Measurements from ENCODE around the gene CSRNP2. TPM values are rescaled to one million over a fixed set of nuclear protein-coding genes. Genes with fewer than 3 reads are reported as not detected.

CSRNP2 gene
- total and polyA plus RNA-seq, 12 donors = 7.7 to 25.3 (median 15.8) TPM

DNA sequence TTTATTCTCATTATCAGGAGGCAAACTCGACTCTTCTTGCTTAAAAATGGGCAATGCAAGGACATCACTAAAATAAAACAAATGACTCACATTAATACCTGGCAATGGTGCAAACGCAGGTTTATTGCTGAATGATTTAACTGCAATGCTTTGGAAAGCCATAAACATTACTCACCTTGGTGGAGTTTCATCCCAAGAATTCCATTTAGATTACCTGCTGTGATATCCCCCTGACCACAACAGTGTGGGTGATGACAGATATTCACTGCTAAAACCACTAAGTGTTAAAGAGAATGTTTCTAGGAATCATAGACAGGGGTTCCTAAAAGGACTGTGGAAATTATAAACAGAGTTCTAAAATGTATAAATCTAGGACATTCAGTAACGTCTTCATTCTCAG, 35.3 kb upstream of the CSRNP2 start:
- WGBS, 2 donors = 91 to 92% methylated on average over 3 of the region's 3 CpGs
- intact Hi-C loops (cut with DNase I) = no loop called here

GRCh38 chr12:51115533-51115932, 32.1 kb upstream of the CSRNP2 start:
- no peaks in the 10 kb centered on the region for H3K9me3 ChIP-seq
- H3K27ac ChIP-seq = no peak overlapping the region
- H3K4me1 ChIP-seq = no peaks in the 10 kb centered on the region
- no peak for ATAC-seq
- no peak for DNase-seq
- intact Hi-C loops (cut with DNase I) = no loop called here
- H3K27me3 ChIP-seq = no peaks in the 10 kb centered on the region
- H3K4me3 ChIP-seq = no peak overlapping the region
- TF ChIP-seq, protein P1, sequence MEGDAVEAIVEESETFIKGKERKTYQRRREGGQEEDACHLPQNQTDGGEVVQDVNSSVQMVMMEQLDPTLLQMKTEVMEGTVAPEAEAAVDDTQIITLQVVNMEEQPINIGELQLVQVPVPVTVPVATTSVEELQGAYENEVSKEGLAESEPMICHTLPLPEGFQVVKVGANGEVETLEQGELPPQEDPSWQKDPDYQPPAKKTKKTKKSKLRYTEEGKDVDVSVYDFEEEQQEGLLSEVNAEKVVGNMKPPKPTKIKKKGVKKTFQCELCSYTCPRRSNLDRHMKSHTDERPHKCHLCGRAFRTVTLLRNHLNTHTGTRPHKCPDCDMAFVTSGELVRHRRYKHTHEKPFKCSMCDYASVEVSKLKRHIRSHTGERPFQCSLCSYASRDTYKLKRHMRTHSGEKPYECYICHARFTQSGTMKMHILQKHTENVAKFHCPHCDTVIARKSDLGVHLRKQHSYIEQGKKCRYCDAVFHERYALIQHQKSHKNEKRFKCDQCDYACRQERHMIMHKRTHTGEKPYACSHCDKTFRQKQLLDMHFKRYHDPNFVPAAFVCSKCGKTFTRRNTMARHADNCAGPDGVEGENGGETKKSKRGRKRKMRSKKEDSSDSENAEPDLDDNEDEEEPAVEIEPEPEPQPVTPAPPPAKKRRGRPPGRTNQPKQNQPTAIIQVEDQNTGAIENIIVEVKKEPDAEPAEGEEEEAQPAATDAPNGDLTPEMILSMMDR (IDR thresholded peaks at IDR 0.05) = no peak
- peaks cover 0 to 87% (median 29%) of the 10 kb centered on the region in 9 donors for H3K36me3 ChIP-seq

More for the DNA sequence above, 35.3 kb upstream of the CSRNP2 start:
- DNase-seq = no peak
- no peak overlapping the region for H3K27ac ChIP-seq
- TF ChIP-seq, protein P1 (IDR thresholded peaks at IDR 0.05) = no peak
- H3K27me3 ChIP-seq = no peaks in the 10 kb centered on the region
- ATAC-seq = no peak
- peaks cover 0 to 11% (median 4%) of the 10 kb centered on the region in 9 donors for H3K4me1 ChIP-seq
- no peak overlapping the region for H3K4me3 ChIP-seq
- H3K36me3 ChIP-seq = peaks cover 0 to 55% (median 23%) of the 10 kb centered on the region in 9 donors
- no peaks in the 10 kb centered on the region for H3K9me3 ChIP-seq

DNA sequence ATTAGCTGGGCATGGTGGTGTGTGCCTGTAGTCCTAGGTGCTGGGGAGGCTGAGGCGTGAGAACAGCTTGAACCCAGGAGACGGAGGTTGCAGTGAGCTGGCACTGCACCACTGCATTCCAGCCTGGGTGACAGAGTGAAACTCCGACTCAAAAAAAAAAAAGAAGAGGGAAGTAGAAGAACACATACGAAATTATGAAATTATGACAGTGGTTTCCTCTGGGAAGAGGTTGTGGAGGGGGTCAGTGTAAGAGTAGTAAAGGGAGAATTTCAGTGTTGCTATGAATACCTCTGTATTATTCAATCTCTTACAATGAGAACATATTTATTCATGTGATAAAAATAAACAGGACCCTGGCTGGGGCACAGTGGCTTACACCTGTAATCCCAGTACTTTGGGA, 24.7 kb upstream of the CSRNP2 start:
- TF ChIP-seq, protein P1 (IDR thresholded peaks at IDR 0.05) = no peak

GRCh38 chr12:51103977-51104376, 20.6 kb upstream of the CSRNP2 start:
- H3K27ac ChIP-seq = no peak overlapping the region
- H3K27me3 ChIP-seq = no peaks in the 10 kb centered on the region
- peaks cover 0 to 100% (median 63%) of the 10 kb centered on the region in 9 donors for H3K36me3 ChIP-seq
- peaks cover 0 to 2% (median 0%) of the 10 kb centered on the region in 9 donors for H3K4me1 ChIP-seq
- no peak overlapping the region for H3K4me3 ChIP-seq
- TF ChIP-seq, protein P1 (IDR thresholded peaks at IDR 0.05) = no peak
- ATAC-seq = no peak
- intact Hi-C loops (cut with DNase I) = no loop called here
- no peaks in the 10 kb centered on the region for H3K9me3 ChIP-seq
- no peak for DNase-seq

More for the DNA sequence above, 24.7 kb upstream of the CSRNP2 start:
- Histone ChIP-seq H3K9me3 (no peaks in the 10 kb centered on the region), H3K4me1 (peaks cover 0 to 4% (median 0%) of the 10 kb centered on the region in 9 donors), H3K27me3 (no peaks in the 10 kb centered on the region), H3K4me3 (no peak overlapping the region), H3K27ac (no peak overlapping the region), H3K36me3 (peaks cover 0 to 100% (median 40%) of the 10 kb centered on the region in 9 donors)
- intact Hi-C loops (cut with DNase I) = loop anchor here in 1 of 10 donors (5.0 kb wide), 1 partner anchor 479 kb away; no protein-coding TSS in a partner anchor
- ATAC-seq = no peak
- DNase-seq = no peak
- whole genome bisulfite sequencing, 2 donors = 82 to 93% methylated on average over 4 of the region's 4 CpGs

Measured in heart right ventricle (tissue), 16 donors.